CD4-positive, alpha-beta T cell (primary cell): ENCODE measurements around the gene ZNF143. TPM values are rescaled to one million over a fixed set of nuclear protein-coding genes. Genes with fewer than 3 reads are reported as not detected.

Experiments used
- ATAC-seq: fragments of 200-7000 bp; cut with Tn5 transposase; one replicate; pipeline ENCODE4 v1.10.0; 2022; ENCODE audit warnings: mild to moderate bottlenecking; ENCODE audit not compliant: poor library complexity
- CTCF ChIA-PET: fragments of 350-600 bp; sonication (Branson Sonifier 250); formaldehyde crosslinking; loops from one replicate; lab custom pipeline; 2021; ENCODE audit warnings: antibody characterized with exemption, inconsistent platforms; lab: Charles Lee
- POLR2A ChIA-PET: fragments of 350-600 bp; sonication (Branson Sonifier 250); formaldehyde crosslinking; loops from one replicate; lab custom pipeline; 2021; ENCODE audit warnings: antibody characterized with exemption, inconsistent platforms; lab: Charles Lee
- DNase-seq, 14 experiments: peaks; one replicate each; pipeline ENCODE4 v3.0.0-alpha.2; 2013 to 2020; ENCODE audit warnings: mixed read lengths in 2 of 14
- H3K27ac ChIP-seq, 2 donors: one replicate each; pipeline versions ENCODE4 v1.5.1 to v1.7.0; 2013; ENCODE audit warnings: low read length in 2 of 2, low read depth in 1 of 2, mild to moderate bottlenecking in 1 of 2
- H3K27me3 ChIP-seq, 2 experiments: 1 replicate in 1 of 2; 2 replicates in 1 of 2; pipeline versions ENCODE4 v1.6.1 to v1.7.0; 2013; ENCODE audit warnings: low read length in 2 of 2, control low read depth in 1 of 2, mild to moderate bottlenecking in 1 of 2, moderate library complexity in 1 of 2; ENCODE audit not compliant: insufficient read depth in 2 of 2, control insufficient read depth in 1 of 2
- H3K36me3 ChIP-seq: one replicate; pipeline ENCODE4 v1.6.1; 2013; ENCODE audit warnings: low read length, control low read depth; ENCODE audit not compliant: insufficient read depth
- H3K4me1 ChIP-seq: one replicate; pipeline ENCODE4 v1.6.1; 2013; ENCODE audit warnings: low read length, control low read depth; ENCODE audit not compliant: insufficient read depth
- H3K4me3 ChIP-seq: one replicate; pipeline ENCODE4 v1.5.1; 2013; ENCODE audit warnings: mild to moderate bottlenecking, low read length, moderate library complexity
- H3K9me3 ChIP-seq, 2 experiments: 1 replicate in 1 of 2; 2 replicates in 1 of 2; pipeline versions ENCODE4 v1.6.1 to v1.7.0; 2013; ENCODE audit warnings: low read length in 2 of 2, mild to moderate bottlenecking in 2 of 2, control low read depth in 1 of 2, moderate library complexity in 1 of 2; ENCODE audit not compliant: control insufficient read depth in 1 of 2, insufficient read depth in 1 of 2
- H3K27ac Mint-ChIP-seq: one replicate; pipeline ENCODE4 v1.8.0; 2020; ENCODE audit warnings: mixed read lengths
- H3K27me3 Mint-ChIP-seq: one replicate; pipeline ENCODE4 v1.8.0; 2021; ENCODE audit warnings: mixed read lengths
- H3K36me3 Mint-ChIP-seq: one replicate; pipeline ENCODE4 v1.8.0; 2021; ENCODE audit warnings: low read depth, mixed read lengths
- H3K4me1 Mint-ChIP-seq: one replicate; pipeline ENCODE4 v1.8.0; 2021; ENCODE audit warnings: low read depth, mixed read lengths
- H3K4me3 Mint-ChIP-seq: one replicate; pipeline ENCODE4 v1.8.0; 2020; ENCODE audit warnings: mild to moderate bottlenecking, mixed read lengths
- H3K9me3 Mint-ChIP-seq: one replicate; pipeline ENCODE4 v1.8.0; 2020; ENCODE audit warnings: mixed read lengths
- intact Hi-C, 2 experiments: fragments of 100-400 bp; cut with DNase I in 1 of 2; cut with micrococcal nuclease in 1 of 2; formaldehyde crosslinking; loops; one replicate each; pipeline versions ENCODE4 v1.15.1 to v1.9.0; 2023 to 2025; cut with DNase I, micrococcal nuclease
- total RNA-seq, 174 experiments: library from RNA in 2 of 174; stranded (reverse) in 2 of 174; gene quantifications; one replicate each; pipeline ENCODE4 v1.2.3 and lab custom pipeline; 2021 to 2026
- TF ChIP-seq, protein P1 (sequence below): fragments of 200-600 bp; IDR thresholded peaks from one replicate; pipeline ENCODE4 v1.8.0; 2022; ENCODE audit warnings: antibody characterized with exemption, mild to moderate bottlenecking

Gene ZNF143
- total RNA-seq, 2 experiments from 2014 or later: 18.0 to 20.3 TPM

DNA sequence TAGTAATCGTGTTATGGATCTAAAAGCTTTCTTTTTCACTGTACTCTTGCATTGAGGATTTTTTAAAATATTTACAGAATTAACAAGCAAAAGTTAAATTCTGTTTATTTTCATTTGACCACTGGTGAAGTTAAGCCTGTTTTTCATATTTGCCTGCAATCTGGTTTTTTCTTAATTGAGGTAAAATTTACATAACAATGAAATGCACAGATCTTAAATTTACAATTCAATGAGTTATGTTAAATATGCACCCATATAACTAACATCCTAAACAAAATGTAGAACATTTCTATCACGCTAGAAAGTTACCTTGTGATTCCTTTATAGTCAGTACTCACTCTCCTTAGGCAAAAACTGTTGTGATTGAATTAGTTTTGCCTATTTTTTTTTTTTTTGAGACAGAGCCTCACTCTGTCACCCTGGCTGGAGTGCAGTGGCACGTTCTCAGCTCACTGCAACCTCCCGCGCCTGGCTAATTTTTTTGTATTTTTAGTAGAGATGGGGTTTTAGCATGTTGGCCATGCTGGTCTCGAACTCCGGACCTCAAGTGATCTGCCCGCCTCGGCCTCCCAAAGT is 58.1 kb downstream of the ZNF143 start:
- Histone ChIP-seq H3K9me3 (no peaks in the 10 kb centered on the region), H3K4me1 (no peaks in the 10 kb centered on the region), H3K36me3 (peaks cover 60% of the 10 kb centered on the region), H3K27me3 (no peaks in the 10 kb centered on the region), H3K4me3 (no peak overlapping the region), H3K27ac (no peak overlapping the region)
- DNase-seq (no peak), ATAC-seq (no peak)
- TF ChIP-seq, protein P1, sequence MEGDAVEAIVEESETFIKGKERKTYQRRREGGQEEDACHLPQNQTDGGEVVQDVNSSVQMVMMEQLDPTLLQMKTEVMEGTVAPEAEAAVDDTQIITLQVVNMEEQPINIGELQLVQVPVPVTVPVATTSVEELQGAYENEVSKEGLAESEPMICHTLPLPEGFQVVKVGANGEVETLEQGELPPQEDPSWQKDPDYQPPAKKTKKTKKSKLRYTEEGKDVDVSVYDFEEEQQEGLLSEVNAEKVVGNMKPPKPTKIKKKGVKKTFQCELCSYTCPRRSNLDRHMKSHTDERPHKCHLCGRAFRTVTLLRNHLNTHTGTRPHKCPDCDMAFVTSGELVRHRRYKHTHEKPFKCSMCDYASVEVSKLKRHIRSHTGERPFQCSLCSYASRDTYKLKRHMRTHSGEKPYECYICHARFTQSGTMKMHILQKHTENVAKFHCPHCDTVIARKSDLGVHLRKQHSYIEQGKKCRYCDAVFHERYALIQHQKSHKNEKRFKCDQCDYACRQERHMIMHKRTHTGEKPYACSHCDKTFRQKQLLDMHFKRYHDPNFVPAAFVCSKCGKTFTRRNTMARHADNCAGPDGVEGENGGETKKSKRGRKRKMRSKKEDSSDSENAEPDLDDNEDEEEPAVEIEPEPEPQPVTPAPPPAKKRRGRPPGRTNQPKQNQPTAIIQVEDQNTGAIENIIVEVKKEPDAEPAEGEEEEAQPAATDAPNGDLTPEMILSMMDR: no peak
- peaks cover 67% of the 10 kb centered on the region for H3K36me3 Mint-ChIP-seq
- no peak overlapping the region for H3K27ac Mint-ChIP-seq
- ChIA-PET CTCF (interaction anchor here (1.0 kb wide), 1 partner anchor 16 kb away, joined by 3 read pairs; no protein-coding TSS in a partner anchor), POLR2A (no interaction called here)
- intact Hi-C loops: no loop called here
- H3K9me3 Mint-ChIP-seq: no peaks in the 10 kb centered on the region
- H3K4me3 Mint-ChIP-seq: no peak overlapping the region
- H3K27me3 Mint-ChIP-seq: no peaks in the 10 kb centered on the region
- no peaks in the 10 kb centered on the region for H3K4me1 Mint-ChIP-seq

DNA sequence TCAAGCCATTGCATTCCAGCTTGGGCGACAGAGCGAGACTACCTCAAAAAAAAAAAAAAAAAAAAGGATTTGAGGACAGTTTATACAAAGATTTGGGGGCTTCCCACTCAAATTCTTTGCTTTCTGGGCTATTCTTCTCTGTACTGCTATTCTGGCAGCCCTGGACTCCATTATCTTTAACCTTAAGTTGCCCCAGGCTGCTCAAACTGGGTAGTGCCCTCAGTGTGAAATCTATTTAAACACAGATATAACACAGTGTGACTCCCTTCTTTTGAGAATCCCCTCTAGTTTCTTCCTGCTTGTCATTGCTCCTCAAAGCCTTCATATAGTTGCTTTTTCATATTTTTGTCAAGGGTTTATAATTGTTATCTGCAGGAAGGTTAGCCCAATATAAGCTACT is 63.2 kb downstream of the ZNF143 start:
- TF ChIP-seq, protein P1: no peak
- H3K4me3 Mint-ChIP-seq: no peak overlapping the region
- H3K4me3 ChIP-seq: no peak overlapping the region
- peaks cover 53% of the 10 kb centered on the region for H3K36me3 ChIP-seq
- ChIA-PET POLR2A (no interaction called here), CTCF (no interaction called here)
- DNase-seq (no peak), ATAC-seq (no peak)
- H3K9me3 Mint-ChIP-seq: no peaks in the 10 kb centered on the region
- H3K9me3 ChIP-seq: no peaks in the 10 kb centered on the region
- H3K36me3 Mint-ChIP-seq: peaks cover 63% of the 10 kb centered on the region
- H3K27me3 Mint-ChIP-seq: no peaks in the 10 kb centered on the region
- intact Hi-C loops: no loop called here
- no peak overlapping the region for H3K27ac ChIP-seq
- H3K27ac Mint-ChIP-seq: no peak overlapping the region
- H3K4me1 Mint-ChIP-seq: no peaks in the 10 kb centered on the region
- no peaks in the 10 kb centered on the region for H3K27me3 ChIP-seq
- H3K4me1 ChIP-seq: no peaks in the 10 kb centered on the region

DNA sequence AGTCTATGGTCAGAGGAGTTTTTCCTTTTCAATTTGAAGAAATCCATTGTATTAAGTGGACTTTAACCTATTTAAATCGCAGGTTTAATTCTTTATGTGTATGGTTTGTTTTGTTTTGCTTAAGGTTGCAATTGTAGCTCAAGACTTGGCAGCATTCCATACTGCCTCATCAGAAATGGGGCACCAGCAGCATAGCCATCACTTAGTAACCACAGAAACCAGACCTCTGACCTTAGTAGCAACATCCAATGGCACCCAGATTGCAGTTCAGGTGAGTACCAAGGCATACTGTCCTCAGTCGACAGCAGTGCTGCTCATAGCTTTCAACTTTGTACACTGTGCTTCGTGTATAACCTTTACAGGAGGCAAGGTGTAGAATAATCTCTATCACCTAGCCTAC is 64.3 kb downstream of the ZNF143 start:
- H3K4me1 ChIP-seq: no peaks in the 10 kb centered on the region
- Mint-ChIP-seq H3K4me3 (no peak overlapping the region), H3K36me3 (peaks cover 56% of the 10 kb centered on the region), H3K9me3 (no peaks in the 10 kb centered on the region), H3K4me1 (no peaks in the 10 kb centered on the region), H3K27me3 (no peaks in the 10 kb centered on the region), H3K27ac (no peak overlapping the region)
- ChIA-PET POLR2A (no interaction called here), CTCF (interaction anchor here (1.1 kb wide), 1 partner anchor 10 kb away, joined by 4 read pairs; no protein-coding TSS in a partner anchor)
- H3K27me3 ChIP-seq: no peaks in the 10 kb centered on the region
- no peak overlapping the region for H3K27ac ChIP-seq
- no peak for ATAC-seq
- no peak for DNase-seq
- H3K36me3 ChIP-seq: peaks cover 51% of the 10 kb centered on the region
- intact Hi-C loops: no loop called here
- TF ChIP-seq, protein P1: no peak
- H3K9me3 ChIP-seq: no peaks in the 10 kb centered on the region
- H3K4me3 ChIP-seq: no peak overlapping the region
